Small intestine (tissue), 7 donors: ENCODE measurements around the gene USP24. TPM values are rescaled to one million over a fixed set of nuclear protein-coding genes. Genes with fewer than 3 reads are reported as not detected.

Experiments used
- DNase-seq, 2 donors: peaks; one replicate each; pipeline versions ENCODE4 v3.0.0 to v3.0.0-alpha.2; 2013
- FAIRE-seq: peaks from 2 replicates; lab custom pipeline; 2012; peaks lifted over from hg19 to GRCh38; lab: Jason Lieb, UNC
- H3K27ac ChIP-seq, 3 donors: one replicate each; pipeline ENCODE4 v1.5.1; 2013; ENCODE audit warnings: low read length in 2 of 3, mild to moderate bottlenecking in 2 of 3, control low read depth in 1 of 3, inconsistent platforms in 1 of 3, low read depth in 1 of 3, moderate library complexity in 1 of 3
- H3K27me3 ChIP-seq, 3 donors: one replicate each; pipeline ENCODE4 v1.6.1; 2013; ENCODE audit warnings: low read length in 3 of 3, inconsistent platforms in 1 of 3; ENCODE audit not compliant: control insufficient read depth in 3 of 3, insufficient read depth in 3 of 3
- H3K36me3 ChIP-seq, 3 donors: one replicate each; pipeline ENCODE4 v1.6.1; 2013; ENCODE audit warnings: low read length in 3 of 3, inconsistent platforms in 1 of 3, low read depth in 1 of 3, mild to moderate bottlenecking in 1 of 3, moderate library complexity in 1 of 3; ENCODE audit not compliant: control insufficient read depth in 3 of 3, insufficient read depth in 2 of 3
- H3K4me1 ChIP-seq, 3 donors: one replicate each; pipeline ENCODE4 v1.6.1; 2013; ENCODE audit warnings: low read length in 2 of 3, inconsistent platforms in 1 of 3, low read depth in 1 of 3, mild to moderate bottlenecking in 1 of 3, moderate library complexity in 1 of 3; ENCODE audit not compliant: control insufficient read depth in 3 of 3, insufficient read depth in 2 of 3
- H3K4me3 ChIP-seq, 3 donors: one replicate each; pipeline ENCODE4 v1.5.1; 2013; ENCODE audit warnings: low read length in 3 of 3, control low read depth in 1 of 3, inconsistent platforms in 1 of 3, low read depth in 1 of 3, mild to moderate bottlenecking in 1 of 3, moderate library complexity in 1 of 3
- H3K9me3 ChIP-seq, 2 donors: one replicate each; pipeline ENCODE4 v1.6.1; 2013; ENCODE audit warnings: low read depth in 1 of 2, low read length in 1 of 2; ENCODE audit not compliant: control insufficient read depth in 2 of 2, insufficient read depth in 1 of 2
- whole genome bisulfite sequencing, 3 donors: extraction: QIAGEN DNeasy Blood & Tissue Kit; methylation state at CpG; one replicate each; pipeline ENCODE4 v1.1.7; 2013; 5-methylcytosine and 5-hydroxymethylcytosine counted together
- polyA plus RNA-seq, 4 donors: library from polyadenylated mRNA; stranded (reverse) in 3 of 4; unstranded in 1 of 4; fragments of 200-250 nt in 3 of 4; fragments of 120-200 nt in 1 of 4; gene quantifications; one replicate each; pipeline versions ENCODE4 v1.2.1 to v1.2.3, GENCODE V29; 2013
- donor health status: healthy with polysubstance abuse.
- donor health status: control.
- donor health status: control.
- donor health status: Bipolar disorder and iron deficiency.
- donor health status: healthy.

Gene USP24
- polyA plus RNA-seq, 4 donors: 7.3 to 38.3 (median 11.2) TPM

DNA sequence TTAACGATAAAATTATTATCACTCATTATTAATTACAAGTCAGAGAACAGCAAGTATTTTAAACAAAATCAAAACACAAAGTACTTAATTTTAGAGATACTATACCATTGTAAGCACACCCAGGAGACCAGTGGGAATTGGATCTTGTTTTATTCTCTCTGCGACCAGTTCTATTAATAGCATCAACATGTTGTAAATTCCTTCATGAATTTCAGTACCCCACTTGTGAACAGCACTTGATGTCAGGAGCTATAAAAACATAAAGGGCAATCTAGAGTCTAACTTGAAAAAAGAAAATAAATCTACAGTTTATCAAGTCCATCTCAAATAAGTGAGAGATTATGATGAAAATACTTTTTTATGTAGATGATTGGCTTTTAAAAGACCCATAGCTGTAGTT lies 42.9 kb downstream of the USP24 start:
- no peaks in the 10 kb centered on the region for H3K9me3 ChIP-seq
- no peak overlapping the region for H3K4me3 ChIP-seq
- H3K36me3 ChIP-seq: peaks cover 5 to 8% (median 6%) of the 10 kb centered on the region in 3 donors
- 58 to 71% (median 70%) methylated on average over 2 of the region's 2 CpGs for WGBS, 3 donors
- no peaks in the 10 kb centered on the region for H3K4me1 ChIP-seq
- FAIRE-seq: no peak
- DNase-seq: no peak
- H3K27me3 ChIP-seq: no peaks in the 10 kb centered on the region
- H3K27ac ChIP-seq: no peak overlapping the region

DNA sequence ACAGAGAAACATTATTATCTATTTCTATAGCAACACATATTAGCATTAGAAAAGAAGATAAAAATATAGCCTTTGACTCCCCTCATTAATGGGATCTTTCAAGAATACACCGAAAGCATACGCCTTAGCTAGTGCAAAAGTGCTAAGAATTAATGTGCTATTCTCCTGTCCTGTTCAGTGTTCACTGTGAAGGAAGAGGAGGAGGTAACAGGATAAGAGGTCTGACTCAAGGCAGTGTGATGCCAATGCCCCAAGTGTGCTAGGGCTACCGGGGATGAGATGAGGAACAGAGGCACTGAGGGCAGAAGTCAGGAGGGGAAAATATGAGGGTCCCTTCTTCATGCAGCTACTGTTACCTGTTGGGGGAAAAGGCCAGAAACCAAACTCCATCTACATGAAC lies 43.5 kb downstream of the USP24 start:
- WGBS, 3 donors: 93 to 95% (median 94%) methylated on average over 3 of the region's 3 CpGs
- Histone ChIP-seq H3K4me3 (no peak overlapping the region), H3K27me3 (no peaks in the 10 kb centered on the region), H3K4me1 (no peaks in the 10 kb centered on the region), H3K27ac (no peak overlapping the region), H3K36me3 (peaks cover 3 to 6% (median 6%) of the 10 kb centered on the region in 3 donors), H3K9me3 (no peaks in the 10 kb centered on the region)
- FAIRE-seq (no peak), DNase-seq (no peak)

DNA sequence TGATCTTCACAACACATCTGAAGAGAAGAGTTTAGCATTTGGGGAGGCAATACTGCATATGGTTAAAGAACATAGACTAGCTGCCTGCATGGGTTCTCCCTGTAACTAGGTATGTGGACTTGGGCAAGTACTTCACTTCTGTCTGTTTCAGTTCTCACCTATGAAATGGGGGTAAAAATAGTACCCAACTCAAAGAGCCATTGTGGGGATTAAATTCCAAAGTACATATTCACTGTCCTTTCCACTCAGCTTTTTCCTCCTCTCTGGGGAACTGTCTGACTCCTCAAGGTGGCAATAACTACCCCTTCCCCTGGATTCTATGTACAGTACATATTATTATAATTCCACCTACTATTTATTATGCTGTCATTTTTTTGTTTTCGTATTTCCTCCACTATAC lies 44.7 kb downstream of the USP24 start:
- Histone ChIP-seq H3K4me1 (no peaks in the 10 kb centered on the region), H3K27me3 (no peaks in the 10 kb centered on the region), H3K36me3 (peaks cover 2 to 6% (median 6%) of the 10 kb centered on the region in 3 donors), H3K9me3 (no peaks in the 10 kb centered on the region), H3K4me3 (no peak overlapping the region), H3K27ac (no peak overlapping the region)
- 82 to 95% (median 92%) methylated on average over 1 of the region's 1 CpG for WGBS, 3 donors
- DNase-seq (no peak), FAIRE-seq (no peak)

DNA sequence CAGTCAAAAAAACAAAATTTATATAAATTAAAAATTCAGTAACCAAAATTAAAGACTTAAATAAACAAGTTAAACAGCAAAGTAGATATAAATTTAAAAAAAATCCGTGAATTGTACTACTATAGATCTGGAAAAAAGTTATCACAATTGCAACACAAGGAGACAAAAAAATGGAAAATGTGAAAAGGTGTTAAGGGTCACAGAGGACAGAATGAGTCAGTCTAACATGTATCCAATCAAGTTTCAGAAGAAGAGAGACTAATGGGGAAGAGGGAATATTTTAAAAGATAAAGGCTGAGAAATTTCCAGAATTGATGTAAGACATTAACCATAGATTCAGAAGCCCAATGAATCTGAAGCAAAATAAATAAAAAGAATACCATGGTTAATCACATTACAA lies 46.0 kb downstream of the USP24 start:
- Histone ChIP-seq H3K36me3 (peaks cover 2 to 10% (median 9%) of the 10 kb centered on the region in 3 donors), H3K27me3 (no peaks in the 10 kb centered on the region), H3K9me3 (no peaks in the 10 kb centered on the region), H3K27ac (no peak overlapping the region), H3K4me3 (no peak overlapping the region), H3K4me1 (no peaks in the 10 kb centered on the region)
- no peak for FAIRE-seq
- 77 to 91% (median 83%) methylated on average over 1 of the region's 1 CpG for WGBS, 3 donors
- no peak for DNase-seq

DNA sequence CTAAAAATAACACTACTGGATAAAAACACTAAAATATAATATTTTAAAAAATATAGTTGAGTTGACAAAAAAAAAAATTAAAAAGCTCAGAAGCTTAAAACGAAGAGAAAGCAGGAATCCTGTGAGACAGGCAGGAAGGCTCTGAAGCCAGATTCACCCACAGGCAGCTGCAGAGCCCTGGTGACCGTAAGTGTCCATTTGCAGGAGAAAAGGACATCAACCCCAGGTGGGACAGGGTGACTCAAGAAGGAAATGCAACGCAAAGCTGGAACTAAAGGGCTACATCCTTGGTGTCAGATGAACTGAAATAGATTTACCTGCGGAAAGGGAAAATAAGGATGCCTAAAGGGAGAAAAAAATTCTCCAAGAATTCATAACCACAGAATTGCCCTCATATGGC lies 46.8 kb downstream of the USP24 start:
- FAIRE-seq (no peak), DNase-seq (no peak)
- H3K4me1 ChIP-seq: no peaks in the 10 kb centered on the region
- no peak overlapping the region for H3K27ac ChIP-seq
- H3K27me3 ChIP-seq: no peaks in the 10 kb centered on the region
- H3K36me3 ChIP-seq: peaks cover 2 to 10% (median 9%) of the 10 kb centered on the region in 3 donors
- WGBS, 3 donors: 90 to 95% (median 90%) methylated on average over 4 of the region's 4 CpGs
- H3K9me3 ChIP-seq: no peaks in the 10 kb centered on the region
- no peak overlapping the region for H3K4me3 ChIP-seq

DNA sequence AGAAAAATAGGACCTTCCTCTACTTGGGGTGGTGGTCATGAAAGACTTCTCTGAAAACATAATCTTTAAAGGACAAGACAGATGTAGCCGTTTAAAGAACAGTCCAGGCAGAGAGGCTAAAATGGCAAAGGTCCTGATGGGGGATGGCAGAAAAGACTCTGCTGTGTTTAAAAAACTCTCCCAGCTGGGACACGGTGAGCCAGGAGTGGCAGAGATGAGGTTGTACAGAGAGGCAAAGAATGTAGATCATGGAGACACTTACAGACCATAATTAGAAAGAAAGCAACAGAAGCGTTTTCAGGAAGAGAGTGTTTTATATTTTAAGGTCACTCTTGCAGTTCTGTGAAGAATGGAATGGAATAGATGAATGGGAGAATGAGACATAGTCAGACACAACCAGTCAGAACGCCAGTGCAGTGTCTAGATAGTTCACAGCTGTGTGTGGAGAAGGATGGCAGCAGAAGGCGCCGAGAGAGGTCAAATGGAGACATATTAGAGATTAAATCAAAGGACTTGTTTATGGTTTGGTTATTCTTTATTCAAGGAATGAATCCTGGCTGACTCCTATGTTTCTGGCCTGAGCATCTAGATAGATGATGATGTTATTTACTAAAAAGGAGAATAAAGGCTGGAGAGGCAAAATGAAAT lies 47.8 kb downstream of the USP24 start:
- Histone ChIP-seq H3K36me3 (peaks cover 2 to 10% (median 9%) of the 10 kb centered on the region in 3 donors), H3K27ac (no peak overlapping the region), H3K9me3 (no peaks in the 10 kb centered on the region), H3K27me3 (no peaks in the 10 kb centered on the region), H3K4me1 (no peaks in the 10 kb centered on the region), H3K4me3 (no peak overlapping the region)
- DNase-seq (no peak), FAIRE-seq (no peak)
- 81 to 92% (median 91%) methylated on average over 6 of the region's 6 CpGs for WGBS, 3 donors

DNA sequence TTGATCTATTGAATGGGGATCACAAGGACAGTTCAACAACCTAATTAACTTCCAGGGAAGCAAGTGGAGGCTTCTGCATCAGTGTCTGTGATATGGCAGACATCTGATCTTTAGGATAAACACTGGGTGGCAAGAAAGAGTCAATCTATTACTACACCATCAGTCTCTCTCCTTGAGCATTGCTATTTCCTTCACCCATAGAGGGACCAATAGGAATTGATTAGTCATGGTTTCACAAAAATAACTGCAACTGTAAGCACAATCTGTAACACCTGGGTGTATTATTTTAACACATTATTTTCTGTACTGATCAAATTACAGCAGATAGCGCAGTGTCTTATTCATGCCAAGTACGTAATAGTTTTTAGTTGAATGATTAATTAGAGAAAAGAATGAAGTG lies 50.3 kb downstream of the USP24 start:
- Histone ChIP-seq H3K27ac (no peak overlapping the region), H3K4me1 (no peaks in the 10 kb centered on the region), H3K9me3 (no peaks in the 10 kb centered on the region), H3K4me3 (no peak overlapping the region), H3K27me3 (no peaks in the 10 kb centered on the region), H3K36me3 (peaks cover 4 to 5% (median 4%) of the 10 kb centered on the region in 3 donors)
- DNase-seq (no peak), FAIRE-seq (no peak)
- WGBS, 3 donors: 93 to 98% (median 96%) methylated on average over 2 of the region's 2 CpGs

DNA sequence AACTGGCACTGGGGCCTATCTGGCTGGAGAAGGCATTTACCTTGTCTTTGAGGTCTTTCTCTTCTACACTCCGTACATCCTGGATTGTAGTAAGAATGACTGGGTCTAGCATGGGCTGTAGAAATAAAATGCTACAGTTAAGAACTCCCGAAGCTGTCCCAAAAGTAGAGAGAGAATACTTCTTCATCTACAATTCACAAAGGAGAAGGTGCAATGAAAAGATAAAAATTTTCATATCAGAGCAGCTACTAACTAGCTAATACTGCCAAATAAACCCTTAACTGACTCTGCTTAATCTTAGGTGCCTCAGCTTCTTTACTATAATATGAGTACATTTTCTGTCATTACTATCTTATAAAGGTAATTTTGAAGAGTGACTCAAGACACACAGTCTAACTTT lies 55.6 kb downstream of the USP24 start:
- no peak overlapping the region for H3K27ac ChIP-seq
- WGBS, 3 donors: 96 to 98% (median 97%) methylated on average over 2 of the region's 2 CpGs
- no peak for FAIRE-seq
- no peak overlapping the region for H3K4me3 ChIP-seq
- H3K27me3 ChIP-seq: no peaks in the 10 kb centered on the region
- no peak for DNase-seq
- no peaks in the 10 kb centered on the region for H3K9me3 ChIP-seq
- peaks cover 4 to 14% (median 13%) of the 10 kb centered on the region in 3 donors for H3K36me3 ChIP-seq
- H3K4me1 ChIP-seq: no peaks in the 10 kb centered on the region

DNA sequence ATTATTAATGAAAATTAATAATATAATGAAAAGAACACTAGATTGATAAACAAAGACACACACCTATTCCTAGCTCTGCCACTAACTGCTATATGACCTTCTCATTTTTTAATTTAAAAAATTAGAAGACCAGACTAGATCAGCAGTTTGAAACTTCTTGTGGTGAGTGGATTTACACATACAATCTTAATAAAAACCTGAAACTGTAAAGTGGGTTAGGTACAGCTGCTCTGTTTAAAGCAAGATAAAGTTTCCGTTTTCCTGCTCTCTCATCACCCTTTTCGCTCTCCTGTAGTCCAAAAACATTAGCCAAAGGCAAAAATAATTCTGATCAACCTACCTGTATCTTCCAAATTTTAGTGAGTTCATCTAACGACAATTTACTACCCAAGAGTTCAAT lies 58.6 kb downstream of the USP24 start:
- Histone ChIP-seq H3K27ac (no peak overlapping the region), H3K36me3 (peaks cover 4 to 23% (median 22%) of the 10 kb centered on the region in 3 donors), H3K9me3 (no peaks in the 10 kb centered on the region), H3K4me3 (no peak overlapping the region), H3K27me3 (no peaks in the 10 kb centered on the region), H3K4me1 (no peaks in the 10 kb centered on the region)
- 90 to 94% (median 94%) methylated on average over 3 of the region's 3 CpGs for WGBS, 3 donors
- DNase-seq: no peak
- FAIRE-seq: no peak
